GM10266 (cell line): ENCODE measurements around the gene IDUA.

Experiments
- DNase-seq: peaks from one replicate; pipeline ENCODE4 v3.0.0; 2012; ENCODE audit errors: extremely low spot score
- TF ChIP-seq, protein P1 (sequence below): IDR thresholded peaks from 2 replicates; pipeline ENCODE4 v1.5.1; 2012; ENCODE audit warnings: mild to moderate bottlenecking, low read depth; ENCODE audit not compliant: control insufficient read depth, insufficient read depth; ENCODE audit errors: missing control alignments

Gene IDUA

DNA sequence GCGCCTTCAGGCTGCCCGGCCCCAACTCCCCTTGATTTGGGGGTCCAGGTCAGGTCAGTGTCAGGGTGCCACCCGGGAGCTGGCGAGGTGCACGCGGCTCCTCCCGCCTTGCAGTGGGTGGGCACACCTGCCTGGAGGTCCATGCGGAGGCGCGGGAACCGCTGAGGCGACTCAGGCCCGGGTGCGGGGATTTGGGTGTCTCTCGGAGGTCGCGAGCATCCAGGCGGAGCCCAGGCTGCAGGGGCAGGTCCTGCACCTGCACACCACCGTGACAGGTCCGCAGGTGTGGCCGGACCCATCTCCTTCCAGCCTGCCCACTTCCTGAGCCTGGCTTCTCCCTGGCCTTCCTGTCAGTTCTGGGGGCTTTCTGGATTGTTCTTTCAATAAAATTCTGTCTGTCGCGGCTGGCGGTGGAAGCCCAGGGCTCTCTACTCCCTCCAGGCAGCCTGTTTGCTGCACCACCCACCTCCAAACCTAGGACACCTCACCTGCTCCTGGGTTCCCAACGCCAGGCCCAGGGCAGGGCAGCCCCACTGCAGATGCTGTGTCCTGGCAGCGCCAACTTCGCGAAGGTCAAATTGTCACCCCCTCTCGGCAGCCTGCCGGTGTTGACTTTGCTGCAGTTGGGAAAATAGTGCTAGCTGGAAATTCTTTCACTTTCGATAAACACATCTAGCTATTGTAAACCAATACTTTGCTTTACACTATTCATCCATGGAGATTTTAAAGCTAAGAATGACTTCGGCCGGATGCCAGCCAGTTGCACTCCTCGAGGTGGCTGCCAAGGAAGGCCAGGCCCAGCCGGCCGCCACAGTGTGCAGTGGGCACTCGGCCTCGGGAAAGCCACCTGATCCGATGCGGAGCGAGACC is 60.5 kb downstream of the IDUA start:
- TF ChIP-seq, protein P1, sequence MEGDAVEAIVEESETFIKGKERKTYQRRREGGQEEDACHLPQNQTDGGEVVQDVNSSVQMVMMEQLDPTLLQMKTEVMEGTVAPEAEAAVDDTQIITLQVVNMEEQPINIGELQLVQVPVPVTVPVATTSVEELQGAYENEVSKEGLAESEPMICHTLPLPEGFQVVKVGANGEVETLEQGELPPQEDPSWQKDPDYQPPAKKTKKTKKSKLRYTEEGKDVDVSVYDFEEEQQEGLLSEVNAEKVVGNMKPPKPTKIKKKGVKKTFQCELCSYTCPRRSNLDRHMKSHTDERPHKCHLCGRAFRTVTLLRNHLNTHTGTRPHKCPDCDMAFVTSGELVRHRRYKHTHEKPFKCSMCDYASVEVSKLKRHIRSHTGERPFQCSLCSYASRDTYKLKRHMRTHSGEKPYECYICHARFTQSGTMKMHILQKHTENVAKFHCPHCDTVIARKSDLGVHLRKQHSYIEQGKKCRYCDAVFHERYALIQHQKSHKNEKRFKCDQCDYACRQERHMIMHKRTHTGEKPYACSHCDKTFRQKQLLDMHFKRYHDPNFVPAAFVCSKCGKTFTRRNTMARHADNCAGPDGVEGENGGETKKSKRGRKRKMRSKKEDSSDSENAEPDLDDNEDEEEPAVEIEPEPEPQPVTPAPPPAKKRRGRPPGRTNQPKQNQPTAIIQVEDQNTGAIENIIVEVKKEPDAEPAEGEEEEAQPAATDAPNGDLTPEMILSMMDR = no peak
- no peak for DNase-seq

DNA sequence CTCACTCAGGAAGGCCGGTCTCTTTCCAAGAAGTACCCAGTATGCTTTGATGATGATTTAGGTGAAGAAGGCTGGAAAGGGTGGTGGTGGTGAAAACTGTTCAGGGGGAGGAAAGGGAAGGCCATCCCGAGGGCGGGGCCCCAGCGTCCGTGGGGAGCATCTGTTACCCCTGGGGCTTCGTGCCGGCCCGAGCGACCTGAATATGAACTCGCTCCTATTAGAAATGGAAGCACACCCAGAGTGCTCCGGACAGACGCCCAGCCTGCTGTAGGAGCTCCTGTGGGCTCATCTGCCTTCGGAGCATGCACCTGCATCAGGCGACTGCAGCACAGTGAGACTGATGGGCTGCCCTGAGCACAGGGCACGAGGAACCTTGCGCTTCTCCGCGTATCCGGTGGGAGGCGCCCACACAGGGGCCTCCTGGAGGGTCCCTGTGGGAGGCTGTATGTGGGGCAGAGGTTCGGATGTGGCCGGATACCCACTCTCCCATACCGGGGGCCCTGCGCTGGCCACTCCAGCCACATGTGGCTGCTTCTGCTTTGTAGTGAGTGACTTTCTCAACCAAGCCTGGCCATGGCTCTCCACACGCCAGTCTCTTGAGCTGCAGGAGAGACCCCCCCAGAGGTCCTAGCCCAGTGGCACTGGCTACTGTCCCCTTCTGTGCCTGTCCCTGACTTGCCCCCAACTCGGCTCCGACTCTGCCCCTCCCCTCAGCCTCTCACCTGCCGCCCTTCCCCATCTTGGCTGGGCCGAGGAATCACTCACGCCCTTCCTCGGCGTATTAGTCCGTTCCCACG is 61.3 kb downstream of the IDUA start:
- no peak for DNase-seq

DNA sequence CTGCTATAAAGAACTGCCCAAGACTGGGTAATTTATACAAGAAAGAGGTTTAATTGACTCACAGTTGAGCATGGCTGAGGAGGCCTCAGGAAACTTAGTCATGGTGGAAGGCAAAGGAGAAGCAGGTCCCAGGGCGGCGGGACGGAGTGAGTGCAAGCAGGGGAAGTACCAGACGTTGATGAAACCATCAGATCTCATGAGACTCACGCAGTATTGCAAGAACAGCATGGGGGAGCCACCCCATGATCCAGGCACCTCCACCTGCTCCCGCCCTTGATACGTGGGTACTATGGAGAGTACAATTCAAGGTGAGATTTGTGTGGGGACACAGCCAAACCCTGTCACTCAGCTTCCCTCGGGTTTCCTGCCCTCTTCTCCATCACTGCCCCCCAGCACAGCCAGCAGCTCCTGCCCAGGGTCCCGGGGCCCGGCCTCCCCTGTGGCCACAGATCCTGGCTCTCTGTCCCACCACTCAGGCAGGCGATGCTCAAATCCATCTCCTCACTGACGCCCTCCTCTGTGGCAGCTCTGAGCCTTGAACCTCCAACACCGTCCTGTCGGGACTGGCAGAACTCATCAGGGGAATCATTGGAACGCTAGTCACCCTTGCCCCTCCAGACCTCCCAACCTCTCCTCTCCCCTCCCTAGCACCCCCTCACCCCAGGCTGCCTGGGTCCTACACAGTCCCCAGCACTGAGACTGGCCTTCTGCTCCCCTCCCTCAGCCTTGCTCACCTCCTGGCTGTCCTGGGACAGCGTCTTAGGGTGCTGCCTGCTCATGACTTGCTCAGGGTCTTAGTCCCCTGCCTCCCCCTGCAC is 62.1 kb downstream of the IDUA start:
- no peak for DNase-seq
- TF ChIP-seq, protein P1 = no peak

More for the DNA sequence above, 61.3 kb downstream of the IDUA start:
- TF ChIP-seq, protein P1 = no peak

DNA sequence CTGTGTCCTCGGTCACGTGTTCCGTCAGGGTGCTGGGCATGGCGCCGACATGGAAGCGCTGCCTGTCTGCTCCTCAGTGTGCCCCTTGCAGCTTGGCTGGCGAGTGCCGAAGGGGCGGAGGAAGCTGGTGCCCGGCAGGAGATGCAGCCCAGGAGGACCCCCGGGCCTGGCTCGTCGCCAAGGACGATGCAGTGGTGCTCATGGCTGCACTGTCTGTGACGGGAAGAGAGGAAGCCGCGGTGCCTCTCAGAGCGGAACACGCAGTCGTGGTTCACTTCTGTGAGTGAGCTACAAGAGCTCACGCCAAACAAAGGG is 62.7 kb downstream of the IDUA start:
- TF ChIP-seq, protein P1 = no peak
- no peak for DNase-seq

DNA sequence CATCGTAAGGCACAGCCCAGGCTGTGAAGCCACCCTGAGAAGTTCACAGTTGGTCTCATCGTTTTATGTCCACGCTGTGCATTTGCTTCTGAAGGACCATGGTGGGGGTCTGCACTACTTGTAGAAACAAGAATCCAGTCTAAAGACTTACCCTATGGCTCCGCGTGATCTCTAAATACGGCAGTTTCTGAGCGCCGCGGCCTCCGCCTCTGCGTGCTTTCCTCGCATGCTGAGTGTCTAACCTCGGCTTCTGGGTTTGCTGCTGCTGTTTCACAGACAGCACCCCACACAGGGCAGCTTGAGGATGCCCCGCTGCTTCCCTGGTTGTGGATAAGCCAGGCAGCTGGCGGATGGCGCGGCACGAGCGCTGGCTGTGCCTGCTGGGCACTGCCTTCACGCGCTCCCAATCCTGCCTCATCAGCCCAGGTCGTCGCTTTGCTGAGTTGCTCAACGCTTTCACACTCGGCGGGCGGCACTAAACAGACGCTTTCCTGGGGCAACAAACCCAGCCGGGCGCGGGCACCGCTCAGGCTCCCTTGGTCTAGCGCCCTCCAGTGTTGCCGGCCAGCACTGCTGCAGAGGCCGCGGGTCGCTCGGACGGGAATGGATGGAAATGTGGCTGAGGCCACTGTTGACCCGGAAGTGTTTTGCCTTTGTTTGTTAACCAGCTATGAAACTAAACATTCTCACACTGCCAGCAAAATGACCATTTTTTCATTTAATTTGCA is 63.8 kb downstream of the IDUA start:
- TF ChIP-seq, protein P1 = peak; percentile 4
- no peak for DNase-seq

DNA sequence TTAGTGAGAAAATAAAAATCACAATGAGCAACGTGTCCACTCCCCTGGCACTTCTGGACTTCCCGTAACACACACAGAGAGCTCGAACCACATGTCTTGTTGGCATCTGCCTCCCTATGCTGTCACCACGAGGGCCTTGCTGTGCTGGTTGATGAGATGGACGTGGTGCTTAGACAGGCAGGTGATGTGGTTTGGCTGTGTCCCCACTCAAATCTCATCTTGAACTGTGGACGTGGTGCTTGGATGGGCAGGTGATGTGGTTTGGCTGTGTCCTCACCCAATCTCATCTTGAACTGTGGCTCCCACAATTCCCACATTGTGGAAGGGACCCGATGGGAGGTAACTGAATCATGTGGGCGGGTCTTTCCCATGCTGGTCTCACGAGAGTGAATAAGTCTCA is 64.6 kb downstream of the IDUA start:
- DNase-seq = no peak
- TF ChIP-seq, protein P1 = no peak
